Measurements from ENCODE around the gene TMEM220.
"Not testable (repeated sequence)": the region's sequence is repeated elsewhere in the genome, so short reads cannot be mapped to it uniquely, and the experiment has no call there.

Gene TMEM220

GRCh38 chr17:10737736-10738135, 7.9 kb upstream of the TMEM220 start:
- FAIRE-seq (no peak), DNase-seq (ENCODE audit: insufficient read length) (no peak)
- TF ChIP-seq TAF1 (IDR thresholded peaks at IDR 0.05; ENCODE audit: borderline replicate concordance, low read depth, low read length) (no peak), POLR2AphosphoS5 (IDR thresholded peaks at IDR 0.05; ENCODE audit: low read depth, low read length) (no peak), POLR2A (IDR thresholded peaks at IDR 0.05; ENCODE audit: low read depth, low read length) (no peak)

DNA sequence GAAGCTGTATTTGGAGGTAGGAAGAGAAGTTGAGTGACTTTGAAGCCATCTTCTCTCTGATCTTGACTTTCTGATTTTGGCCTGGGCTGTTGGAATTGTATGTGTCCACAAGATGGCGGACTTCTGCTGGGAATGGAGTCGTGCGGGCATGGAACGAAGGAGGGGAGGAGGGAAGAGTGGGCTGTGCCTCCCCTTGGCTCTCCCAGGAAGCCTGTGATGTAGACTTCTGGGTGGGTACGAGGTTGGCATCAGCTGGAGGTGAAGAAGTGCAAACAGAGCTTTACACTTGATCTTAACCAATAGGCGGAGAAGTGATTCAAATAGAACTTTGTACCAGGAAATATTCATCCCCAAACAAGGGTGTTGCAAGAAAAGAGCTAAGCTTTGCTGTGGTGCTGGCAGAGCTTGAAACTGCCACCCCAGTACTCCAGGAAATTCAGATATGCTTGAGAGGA, 7.4 kb upstream of the TMEM220 start:
- TF ChIP-seq TAF1 (IDR thresholded peaks at IDR 0.05; ENCODE audit: borderline replicate concordance, low read depth, low read length) = no peak
- no peak for TF ChIP-seq POLR2A (IDR thresholded peaks at IDR 0.05; ENCODE audit: low read depth, low read length)
- no peak for TF ChIP-seq POLR2AphosphoS5 (IDR thresholded peaks at IDR 0.05; ENCODE audit: low read depth, low read length)
- DNase-seq (ENCODE audit: insufficient read length) = no peak
- FAIRE-seq = peak; percentile 44

GRCh38 chr17:10735821-10736220, 6.0 kb upstream of the TMEM220 start:
- no peak for TF ChIP-seq POLR2A (IDR thresholded peaks at IDR 0.05; ENCODE audit: low read depth, low read length)
- no peak for TF ChIP-seq POLR2AphosphoS5 (IDR thresholded peaks at IDR 0.05; ENCODE audit: low read depth, low read length)
- TF ChIP-seq TAF1 (IDR thresholded peaks at IDR 0.05; ENCODE audit: borderline replicate concordance, low read depth, low read length) = no peak
- DNase-seq (ENCODE audit: insufficient read length) = no peak
- FAIRE-seq = no peak

DNA sequence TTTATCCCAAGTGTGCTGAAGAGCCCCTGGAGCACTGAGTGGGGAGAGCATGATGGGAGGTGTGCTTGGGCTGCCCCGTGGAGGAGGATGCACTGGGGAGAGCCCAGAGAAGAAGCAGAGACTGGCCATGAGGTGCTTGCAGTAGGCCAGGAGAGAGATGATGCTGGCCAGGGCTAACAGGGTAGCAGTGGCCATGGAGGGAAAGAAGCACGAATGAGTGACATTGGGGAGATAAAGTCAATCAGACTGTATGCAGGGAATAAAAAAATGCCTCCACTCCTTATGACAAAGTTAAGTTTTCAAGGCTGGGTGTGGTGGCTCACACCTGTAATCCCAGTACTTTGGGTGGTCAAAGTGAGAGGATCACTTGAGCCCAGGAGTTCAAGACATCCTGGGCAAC, 5.4 kb upstream of the TMEM220 start:
- DNase-seq (ENCODE audit: insufficient read length) (no peak), FAIRE-seq (no peak)
- TF ChIP-seq POLR2AphosphoS5 (IDR thresholded peaks at IDR 0.05; ENCODE audit: low read depth, low read length) (no peak), POLR2A (IDR thresholded peaks at IDR 0.05; ENCODE audit: low read depth, low read length) (no peak), TAF1 (IDR thresholded peaks at IDR 0.05; ENCODE audit: borderline replicate concordance, low read depth, low read length) (no peak)

GRCh38 chr17:10733666-10734065, 3.8 kb upstream of the TMEM220 start:
- DNase-seq (ENCODE audit: insufficient read length) (no peak), FAIRE-seq (no peak)
- TF ChIP-seq TAF1 (IDR thresholded peaks at IDR 0.05; ENCODE audit: borderline replicate concordance, low read depth, low read length) = no peak
- no peak for TF ChIP-seq POLR2A (IDR thresholded peaks at IDR 0.05; ENCODE audit: low read depth, low read length)
- no peak for TF ChIP-seq POLR2AphosphoS5 (IDR thresholded peaks at IDR 0.05; ENCODE audit: low read depth, low read length)

GRCh38 chr17:10732121-10732520, 2.3 kb upstream of the TMEM220 start:
- DNase-seq (ENCODE audit: insufficient read length); FAIRE-seq: not testable (repeated sequence)

- no peak for TF ChIP-seq TAF1 (IDR thresholded peaks at IDR 0.05; ENCODE audit: borderline replicate concordance, low read depth, low read length)
- DNase-seq (ENCODE audit: insufficient read length) (no peak), FAIRE-seq (no peak)
Measured at GRCh38 chr17:10731408-10731879, 1.6 kb upstream of the TMEM220 start.

- not testable (repeated sequence) for FAIRE-seq; DNase-seq (ENCODE audit: insufficient read length)
Measured at GRCh38 chr17:10730247-10730646, 424 bp upstream of the TMEM220 start.

DNA sequence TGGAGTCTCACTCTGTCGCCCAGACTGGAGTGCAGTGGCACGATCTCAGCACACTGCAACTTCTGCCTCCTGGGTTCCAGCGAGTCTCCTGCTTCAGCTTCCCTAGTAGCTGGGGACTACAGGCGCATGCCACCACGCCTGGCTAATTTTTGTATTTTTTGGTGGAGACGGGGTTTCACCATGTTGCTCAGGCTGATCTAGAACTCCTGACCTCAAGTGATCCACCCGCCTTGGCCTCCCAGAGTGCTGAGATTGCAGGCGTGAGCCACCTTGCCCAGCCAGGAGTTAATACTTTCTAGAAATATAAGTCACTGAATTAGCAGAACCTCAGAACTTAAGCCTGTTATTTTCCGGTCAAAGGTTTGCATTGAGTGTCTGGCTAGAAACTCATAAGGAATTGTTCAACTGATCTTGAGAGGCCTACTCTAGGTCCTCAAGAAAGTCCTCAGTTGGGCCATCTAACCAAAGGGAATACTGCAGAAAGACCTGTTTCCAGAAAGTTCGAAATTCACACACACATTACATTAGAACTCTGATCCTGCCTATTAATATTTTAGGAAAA, 1.4 kb downstream of the TMEM220 start:
- DNase-seq (ENCODE audit: insufficient read length) (no peak), FAIRE-seq (no peak)
- TF ChIP-seq TAF1 (IDR thresholded peaks at IDR 0.05; ENCODE audit: borderline replicate concordance, low read depth, low read length) (no peak), POLR2A (IDR thresholded peaks at IDR 0.05; ENCODE audit: low read depth, low read length) (no peak), POLR2AphosphoS5 (IDR thresholded peaks at IDR 0.05; ENCODE audit: low read depth, low read length) (no peak)

- TF ChIP-seq POLR2AphosphoS5 (IDR thresholded peaks at IDR 0.05; ENCODE audit: low read depth, low read length) (no peak), POLR2A (IDR thresholded peaks at IDR 0.05; ENCODE audit: low read depth, low read length) (no peak), TAF1 (IDR thresholded peaks at IDR 0.05; ENCODE audit: borderline replicate concordance, low read depth, low read length) (no peak)
- no peak for DNase-seq (ENCODE audit: insufficient read length)
- no peak for FAIRE-seq
Measured at GRCh38 chr17:10727192-10727591, 2.6 kb downstream of the TMEM220 start.

DNA sequence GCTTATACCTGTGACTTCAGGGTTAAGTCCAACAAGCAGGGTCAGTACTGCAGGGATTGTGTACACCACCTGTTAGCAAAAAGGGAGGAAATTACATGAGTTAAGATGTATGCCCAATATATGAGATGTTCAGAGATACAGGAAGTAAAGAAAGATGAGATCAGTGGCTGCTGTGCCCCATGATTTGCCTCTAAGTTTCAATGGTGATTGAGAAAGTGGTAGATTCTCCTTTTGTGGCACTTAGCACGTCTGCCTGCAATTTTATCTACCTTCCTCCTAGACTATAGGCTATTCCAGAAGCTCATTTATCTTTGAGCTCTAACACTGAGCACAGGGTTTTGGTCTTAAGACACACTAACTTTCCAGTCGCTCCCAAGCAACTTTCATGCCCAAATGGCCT, 3.6 kb downstream of the TMEM220 start:
- DNase-seq (ENCODE audit: insufficient read length) = no peak
- FAIRE-seq = no peak
- TF ChIP-seq TAF1 (IDR thresholded peaks at IDR 0.05; ENCODE audit: borderline replicate concordance, low read depth, low read length) (no peak), POLR2A (IDR thresholded peaks at IDR 0.05; ENCODE audit: low read depth, low read length) (no peak), POLR2AphosphoS5 (IDR thresholded peaks at IDR 0.05; ENCODE audit: low read depth, low read length) (no peak)

DNA sequence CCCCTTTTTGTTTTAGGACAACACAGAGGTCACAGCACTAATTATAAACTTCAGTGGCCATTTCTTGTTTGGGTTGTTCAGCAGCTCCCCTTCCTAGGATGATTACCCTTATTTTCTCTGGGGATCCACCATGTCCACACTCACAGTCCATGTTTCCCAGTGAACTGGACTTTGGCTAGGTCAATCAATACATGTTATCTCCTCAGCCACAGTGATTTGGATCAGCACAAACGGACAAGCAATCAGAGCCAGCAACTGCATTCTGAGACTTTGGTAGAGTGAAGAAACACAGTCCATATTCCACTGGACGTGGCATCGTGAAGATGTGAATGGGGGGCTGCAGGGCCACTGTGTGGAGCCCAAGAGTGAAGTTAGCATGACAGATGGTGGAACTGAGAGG, 4.6 kb downstream of the TMEM220 start:
- FAIRE-seq (no peak), DNase-seq (ENCODE audit: insufficient read length) (no peak)
- TF ChIP-seq POLR2AphosphoS5 (IDR thresholded peaks at IDR 0.05; ENCODE audit: low read depth, low read length) = no peak
- no peak for TF ChIP-seq TAF1 (IDR thresholded peaks at IDR 0.05; ENCODE audit: borderline replicate concordance, low read depth, low read length)
- no peak for TF ChIP-seq POLR2A (IDR thresholded peaks at IDR 0.05; ENCODE audit: low read depth, low read length)

GRCh38 chr17:10724546-10725195, 5.2 kb downstream of the TMEM220 start:
- FAIRE-seq (no peak), DNase-seq (ENCODE audit: insufficient read length) (no peak)
- no peak for TF ChIP-seq TAF1 (IDR thresholded peaks at IDR 0.05; ENCODE audit: borderline replicate concordance, low read depth, low read length)
- TF ChIP-seq POLR2A (IDR thresholded peaks at IDR 0.05; ENCODE audit: low read depth, low read length) = no peak
- no peak for TF ChIP-seq POLR2AphosphoS5 (IDR thresholded peaks at IDR 0.05; ENCODE audit: low read depth, low read length)

All from GM12892 (cell line).